22Rv1 (cell line): ENCODE results near the gene PRUNE1.

Experiments used
- CTCF ChIP-seq: fragments of 450-650 bp; IDR thresholded peaks from 2 replicates; pipeline ENCODE4 v1.5.1; 2017; ENCODE audit warnings: mild to moderate bottlenecking
- ZFX ChIP-seq: fragments of 450-650 bp; IDR thresholded peaks from 2 replicates; pipeline ENCODE4 v1.6.1; 2017; ENCODE audit warnings: antibody characterized with exemption, borderline replicate concordance

DNA sequence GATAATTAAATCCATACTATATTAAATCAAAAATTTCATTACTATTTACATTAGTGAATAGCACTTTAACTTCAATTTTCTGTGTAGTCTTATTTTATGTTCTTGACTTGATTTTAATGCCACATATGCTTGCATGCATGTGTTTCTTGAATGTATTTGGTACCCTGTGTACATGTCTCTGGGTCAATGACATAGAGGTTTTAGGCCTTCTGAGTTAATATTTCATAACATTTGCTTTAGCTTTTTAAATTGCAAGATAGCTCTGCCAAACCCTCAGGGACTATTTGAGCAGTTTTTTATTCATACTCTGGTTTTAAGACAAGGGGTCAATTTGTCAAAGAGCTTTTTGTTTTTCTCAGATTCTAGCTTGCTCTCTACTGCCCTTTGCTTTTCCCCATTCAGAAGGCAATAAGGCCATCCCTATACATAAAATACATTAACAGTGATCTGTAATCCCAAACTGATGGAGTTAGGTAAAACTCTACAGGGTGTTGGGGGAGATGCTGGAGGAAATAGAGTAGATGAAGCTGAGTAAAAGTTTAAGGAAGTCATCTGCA is 56.9 kb downstream of the PRUNE1 start:
- TF ChIP-seq CTCF: no peak
- TF ChIP-seq ZFX: no peak
